Suprapubic skin (tissue), 3 donors: ENCODE measurements around the gene MACC1.

ENCODE experiments used
- CTCF ChIP-seq, 2 donors: fragments of 200-600 bp in 1 of 2; fragments of 450-650 bp in 1 of 2; sonication (generic) in 1 of 2; IDR thresholded peaks; one replicate each; pipeline ENCODE4 v1.5.1; 2016 to 2019; ENCODE audit warnings: antibody characterized with exemption in 2 of 2, mild to moderate bottlenecking in 1 of 2, moderate library complexity in 1 of 2
- POLR2A ChIP-seq, 2 donors: fragments of 450-650 bp; IDR thresholded peaks; one replicate each; pipeline ENCODE4 v1.6.1; 2017; ENCODE audit warnings: antibody characterized with exemption in 2 of 2, mild to moderate bottlenecking in 2 of 2, moderate library complexity in 2 of 2

GRCh38 chr7:20214921-20215669, 2.1 kb downstream of the MACC1 start:
- TF ChIP-seq CTCF (IDR thresholded peaks at IDR 0.05) (no peak), POLR2A (IDR thresholded peaks at IDR 0.05) (no peak)
